Lung (tissue), 12 donors: ENCODE measurements around the gene PDCD1LG2. TPM values are rescaled to one million over a fixed set of nuclear protein-coding genes. Genes with fewer than 3 reads are reported as not detected.

Source experiments
- ATAC-seq: fragments of 200-7000 bp; cut with Tn5 transposase; one replicate; pipeline ENCODE4 v1.9.1; 2020; ENCODE audit warnings: moderate number of reproducible peaks; ENCODE audit not compliant: insufficient read depth, low FRiP score
- DNase-seq, 3 donors: peaks; one replicate each; pipeline ENCODE4 v3.0.0-alpha.2; 2013 to 2017
- H3K27ac ChIP-seq, 2 donors: one replicate each; pipeline ENCODE4 v1.5.1; 2013; ENCODE audit warnings: mild to moderate bottlenecking in 2 of 2, moderate library complexity in 2 of 2, control low read depth in 1 of 2, inconsistent platforms in 1 of 2, low read depth in 1 of 2, low read length in 1 of 2
- H3K27me3 ChIP-seq, 3 donors: one replicate each; pipeline ENCODE4 v1.5.1; 2013; ENCODE audit warnings: low read length in 2 of 3; ENCODE audit not compliant: control insufficient read depth in 3 of 3, insufficient read depth in 3 of 3
- H3K36me3 ChIP-seq, 4 donors: one replicate each; pipeline ENCODE4 v1.5.1; 2013; ENCODE audit warnings: low read length in 4 of 4, mild to moderate bottlenecking in 1 of 4, moderate library complexity in 1 of 4; ENCODE audit not compliant: control insufficient read depth in 4 of 4, insufficient read depth in 4 of 4
- H3K4me1 ChIP-seq, 5 donors: one replicate each; pipeline ENCODE4 v1.5.1; 2013; ENCODE audit warnings: low read length in 5 of 5, mild to moderate bottlenecking in 2 of 5, moderate library complexity in 1 of 5; ENCODE audit not compliant: control insufficient read depth in 5 of 5, insufficient read depth in 5 of 5
- H3K4me3 ChIP-seq: one replicate; pipeline ENCODE4 v1.5.1; 2013; ENCODE audit warnings: mild to moderate bottlenecking, control low read depth, moderate library complexity
- H3K9ac ChIP-seq, 2 donors: one replicate each; pipeline ENCODE4 v1.5.1; 2013; ENCODE audit warnings: low read length in 2 of 2, control low read depth in 1 of 2; ENCODE audit not compliant: insufficient read depth in 1 of 2
- H3K9me3 ChIP-seq, 4 donors: one replicate each; pipeline ENCODE4 v1.5.1; 2013; ENCODE audit warnings: low read length in 3 of 4, mild to moderate bottlenecking in 1 of 4, moderate library complexity in 1 of 4; ENCODE audit not compliant: control insufficient read depth in 4 of 4, insufficient read depth in 3 of 4
- CTCF ChIP-seq: IDR thresholded peaks from 2 replicates; pipeline ENCODE4 v1.5.1; 2012; ENCODE audit warnings: mild to moderate bottlenecking; ENCODE audit errors: control extremely low read depth, extremely low read depth
- WGBS, 2 donors: extraction: QIAGEN DNeasy Blood & Tissue Kit; methylation state at CpG; one replicate each; pipeline ENCODE4 v1.1.7; 2013; 5-methylcytosine and 5-hydroxymethylcytosine counted together
- polyA plus RNA-seq, 2 donors: library from polyadenylated mRNA; stranded (reverse); fragments of 200-250 nt; gene quantifications; one replicate each; pipeline ENCODE4 v1.2.1, GENCODE V29; 2013
- total RNA-seq, 2 donors: library from RNA; depleted of rRNA in 1 of 2; stranded (reverse); fragments of >200 nt in 1 of 2; gene quantifications; one replicate each; pipeline ENCODE4 v1.2.1, GENCODE V29; 2014 to 2021
- donor health status: control.
- donor health status: control.
- donor health status: Bipolar disorder and iron deficiency.
- donor health status: healthy.
- donor health status: DM: yes; HTN: yes; CAD: no.

Gene PDCD1LG2
- total and polyA plus RNA-seq, 4 donors = 0.87 to 6.7 (median 3.1) TPM

GRCh38 chr9:5499157-5499556 is 11.2 kb upstream of the PDCD1LG2 start:
- Histone ChIP-seq H3K9ac (no peak overlapping the region), H3K4me3 (no peak overlapping the region), H3K27ac (peak overlapping the region in 1 of 2 donors; percentile 74), H3K4me1 (peaks cover 0 to 16% (median 0%) of the 10 kb centered on the region in 5 donors), H3K27me3 (no peaks in the 10 kb centered on the region), H3K36me3 (no peaks in the 10 kb centered on the region), H3K9me3 (no peaks in the 10 kb centered on the region)
- ATAC-seq (no peak), DNase-seq (no peak)
- TF ChIP-seq CTCF = no peak
- WGBS, 2 donors = 96 to 100% methylated on average over 1 of the region's 1 CpG

GRCh38 chr9:5499889-5500398 is 10.4 kb upstream of the PDCD1LG2 start:
- ATAC-seq (no peak), DNase-seq (peak in 2 of 3 donors; percentile 56 to 75)
- H3K27ac ChIP-seq = peak overlapping the region; percentile 74 to 80
- H3K36me3 ChIP-seq = no peaks in the 10 kb centered on the region
- H3K27me3 ChIP-seq = no peaks in the 10 kb centered on the region
- 28 to 46% methylated on average over 4 of the region's 4 CpGs for WGBS, 2 donors
- no peak overlapping the region for H3K4me3 ChIP-seq
- peaks cover 0 to 16% (median 0%) of the 10 kb centered on the region in 5 donors for H3K4me1 ChIP-seq
- no peak for TF ChIP-seq CTCF
- no peak overlapping the region for H3K9ac ChIP-seq
- no peaks in the 10 kb centered on the region for H3K9me3 ChIP-seq

- Histone ChIP-seq H3K9ac (no peak overlapping the region), H3K4me1 (peaks cover 0 to 16% (median 0%) of the 10 kb centered on the region in 5 donors), H3K4me3 (no peak overlapping the region), H3K27me3 (no peaks in the 10 kb centered on the region), H3K36me3 (no peaks in the 10 kb centered on the region), H3K27ac (peak overlapping the region; percentile 74 to 80), H3K9me3 (no peaks in the 10 kb centered on the region)
- no peak for ATAC-seq
- no peak for TF ChIP-seq CTCF
- peak in 1 of 3 donors; percentile 20 for DNase-seq
- WGBS, 2 donors = 36 to 41% methylated on average over 18 of the region's 18 CpGs
These were observed 9.7 kb upstream of the PDCD1LG2 start for GRCh38 chr9:5500441-5501235.
